ENCODE data around the gene PRKAG2.

Gene PRKAG2

DNA sequence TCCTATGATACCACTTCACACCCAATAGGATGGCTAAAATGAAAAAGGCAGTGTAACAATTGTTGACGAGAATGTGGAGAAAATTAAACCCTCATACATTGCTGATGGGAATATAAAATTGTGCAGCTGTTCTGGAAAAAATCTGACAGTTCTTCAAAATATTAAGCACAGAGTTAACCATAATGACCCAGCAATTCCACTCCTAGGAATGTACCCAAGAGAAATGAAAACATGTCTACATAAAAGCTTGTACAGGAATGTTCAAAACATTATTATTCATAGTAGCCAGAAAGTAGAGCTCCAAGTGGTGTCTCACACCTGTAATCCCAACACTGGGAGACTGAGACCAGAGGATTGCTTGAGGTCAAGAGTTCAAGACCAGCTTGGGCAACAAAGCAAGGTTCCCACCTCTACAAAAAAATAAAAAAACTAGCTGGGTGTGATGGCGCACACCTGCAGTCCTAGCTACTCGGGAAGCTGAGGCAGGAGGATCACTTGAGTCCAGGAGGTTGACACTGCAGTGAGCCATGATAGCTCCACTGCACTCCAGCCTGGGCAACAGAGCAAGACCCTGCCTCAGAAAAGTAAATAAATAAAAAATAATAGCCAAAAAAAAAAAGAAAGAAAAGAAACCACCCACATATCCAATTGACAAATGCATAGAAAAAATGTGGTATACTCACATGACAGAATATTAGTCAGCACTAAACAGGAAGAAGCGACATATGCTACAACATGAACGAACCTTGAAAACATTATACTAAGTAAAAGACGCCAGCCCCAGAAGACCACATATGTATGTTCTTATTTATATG, 362.2 kb downstream of the PRKAG2 start:
- no peak for DNase-seq (ENCODE audit: low spot score)

- no peak for DNase-seq (ENCODE audit: low spot score)
These were observed 363.8 kb downstream of the PRKAG2 start for GRCh38 chr7:151513133-151513532.

DNA sequence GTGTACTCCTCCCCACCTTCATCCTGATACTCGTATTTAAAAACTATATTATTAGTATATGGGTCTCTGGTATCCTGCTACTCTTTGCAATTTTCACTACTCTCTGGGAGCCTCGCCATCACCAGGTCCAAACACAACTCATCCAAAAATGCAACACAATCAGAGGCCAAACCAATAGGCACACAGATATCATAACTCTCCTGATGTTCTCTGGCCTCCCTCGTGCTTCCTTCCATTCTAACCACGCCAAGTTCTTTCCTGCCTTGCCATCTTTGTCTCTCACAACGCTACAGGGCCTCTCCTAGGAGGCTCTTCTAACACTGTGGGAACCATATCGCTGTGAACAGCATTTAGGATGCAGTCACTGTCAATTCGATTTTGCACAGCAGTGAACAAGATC, 364.6 kb downstream of the PRKAG2 start:
- DNase-seq (ENCODE audit: low spot score): no peak

GRCh38 chr7:151511946-151512345, 365.0 kb downstream of the PRKAG2 start:
- no peak for DNase-seq (ENCODE audit: low spot score)

DNA sequence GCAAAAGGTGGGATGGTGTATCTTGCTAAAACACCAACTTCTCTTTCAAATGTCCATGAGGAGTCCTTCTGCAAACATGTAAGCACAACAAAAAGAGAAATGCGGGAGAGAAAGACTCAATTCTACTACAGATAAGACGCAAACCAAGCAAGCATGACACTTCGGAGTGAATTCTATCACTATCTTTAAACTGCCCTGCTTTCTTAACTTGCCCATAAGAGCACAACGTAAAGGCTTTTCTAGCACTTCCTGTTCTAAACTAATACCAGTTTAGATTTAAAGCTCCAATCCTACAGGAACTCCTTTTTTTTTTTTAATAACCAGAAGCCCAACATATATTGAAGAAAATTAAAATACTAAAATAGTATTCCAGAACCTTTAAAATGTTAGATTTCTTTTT, 365.6 kb downstream of the PRKAG2 start:
- DNase-seq (ENCODE audit: low spot score): no peak

- no peak for DNase-seq (ENCODE audit: low spot score)
These were observed 367.1 kb downstream of the PRKAG2 start for GRCh38 chr7:151509670-151510333.

DNA sequence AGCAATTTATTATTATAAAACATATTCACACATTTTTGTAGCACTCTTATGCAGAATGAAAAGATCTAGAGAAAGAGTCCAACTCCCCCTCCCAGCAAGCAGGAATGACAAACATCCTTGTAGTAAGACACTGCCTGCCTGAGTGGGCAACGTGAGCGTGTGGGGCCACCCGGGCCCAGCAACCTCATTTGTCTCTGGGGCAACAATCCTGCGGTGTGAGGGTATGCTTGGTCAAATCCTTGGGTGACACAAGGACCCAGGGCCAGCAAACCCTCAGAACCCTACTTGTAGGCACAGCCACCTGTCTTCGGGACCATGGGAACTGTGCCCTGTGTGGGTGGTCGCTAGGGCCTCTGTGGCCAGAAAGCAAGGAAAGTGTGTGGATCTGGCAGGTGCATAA, 367.9 kb downstream of the PRKAG2 start:
- no peak for DNase-seq (ENCODE audit: low spot score)

DNA sequence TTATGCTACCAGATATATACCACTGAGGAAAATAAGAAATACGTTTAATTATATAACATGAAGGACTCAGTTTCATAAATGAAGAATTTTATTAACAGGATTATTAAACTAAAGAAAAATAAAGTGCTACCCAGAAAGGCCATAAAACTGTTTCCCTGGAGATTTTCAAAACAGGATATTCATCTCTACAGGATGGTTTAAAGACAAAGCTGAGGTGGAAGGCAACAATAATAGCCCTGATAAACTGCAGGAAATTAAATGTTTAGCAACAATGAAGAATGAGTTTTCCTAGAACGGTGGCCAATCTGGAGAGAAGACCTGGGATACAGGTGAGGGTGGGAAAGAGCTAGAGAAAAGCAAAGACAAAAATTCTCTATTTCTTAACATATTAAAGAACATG, 369.1 kb downstream of the PRKAG2 start:
- DNase-seq (ENCODE audit: low spot score): no peak

GRCh38 chr7:151506901-151507382, 370.0 kb downstream of the PRKAG2 start:
- no peak for DNase-seq (ENCODE audit: low spot score)
